ENCODE measurements around the gene OLFML2B.

Gene OLFML2B

GRCh38 chr1:161943737-161944136, 79.9 kb downstream of the OLFML2B start:
- DNase-seq: no peak

GRCh38 chr1:161941726-161942436, 81.8 kb downstream of the OLFML2B start:
- no peak for DNase-seq

GRCh38 chr1:161940866-161941591, 82.6 kb downstream of the OLFML2B start:
- DNase-seq: no peak

- no peak for DNase-seq
Measured at GRCh38 chr1:161936786-161937185, 86.9 kb downstream of the OLFML2B start.

- no peak for DNase-seq
Measured at GRCh38 chr1:161935264-161935663, 88.4 kb downstream of the OLFML2B start.

- DNase-seq: no peak
Measured at GRCh38 chr1:161933592-161934588, 89.8 kb downstream of the OLFML2B start.

Data from stimulated activated CD4-positive, alpha-beta T cell treated with anti-CD3 and anti-CD28 coated beads, Interleukin-1b, Interleukin-23, amount 100 ng/mL, for 48 hours (primary cell).